GM12872 (cell line): ENCODE results near the gene MBP.

Source experiments
- TF ChIP-seq, protein P1 (sequence below): IDR thresholded peaks from 3 replicates; pipeline ENCODE4 v1.5.1; 2011; ENCODE audit warnings: low read depth, mild to moderate bottlenecking, low read length, moderate library complexity; ENCODE audit not compliant: insufficient read depth

The MBP gene

DNA sequence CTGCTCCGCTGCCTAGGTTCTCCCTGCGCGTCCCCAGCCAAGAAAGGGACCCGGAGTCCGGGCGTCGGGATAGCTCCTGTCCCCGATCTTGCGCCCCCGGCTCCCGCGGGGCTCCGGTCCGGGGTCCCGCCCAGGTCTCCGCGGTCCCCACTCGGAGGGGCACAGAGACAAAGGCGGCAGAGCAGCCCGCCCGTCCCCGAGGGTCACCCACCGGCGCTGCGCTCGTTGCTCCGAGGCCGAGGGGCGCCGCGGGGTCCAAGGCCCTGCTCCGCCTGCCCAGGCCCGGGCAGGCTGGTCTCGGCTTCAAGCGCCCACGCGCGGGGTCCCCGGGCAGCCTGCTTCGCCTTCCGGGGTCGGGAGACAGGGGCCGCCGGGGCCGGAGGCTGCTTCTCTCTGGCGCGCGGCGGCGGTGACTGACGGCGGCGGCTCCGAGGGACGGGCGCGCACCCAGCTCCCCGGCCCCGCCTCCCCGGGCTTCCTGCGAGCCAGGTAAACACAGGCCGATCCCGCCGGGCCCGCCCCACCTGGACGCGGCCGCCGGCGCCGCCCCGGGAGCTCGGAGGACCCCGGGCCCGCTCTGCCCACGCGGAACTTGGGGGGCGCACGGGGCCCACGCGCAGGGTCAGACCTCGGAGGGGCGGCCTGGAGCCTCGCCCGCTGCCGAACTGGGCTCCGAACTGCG, at the start of gene MBP:
Gene MBP, minus strand, starts transcription at position 415 of the 682 bp plus-strand sequence. CDS start 27,522 bp downstream, outside the sequence.
- TF ChIP-seq, protein P1, sequence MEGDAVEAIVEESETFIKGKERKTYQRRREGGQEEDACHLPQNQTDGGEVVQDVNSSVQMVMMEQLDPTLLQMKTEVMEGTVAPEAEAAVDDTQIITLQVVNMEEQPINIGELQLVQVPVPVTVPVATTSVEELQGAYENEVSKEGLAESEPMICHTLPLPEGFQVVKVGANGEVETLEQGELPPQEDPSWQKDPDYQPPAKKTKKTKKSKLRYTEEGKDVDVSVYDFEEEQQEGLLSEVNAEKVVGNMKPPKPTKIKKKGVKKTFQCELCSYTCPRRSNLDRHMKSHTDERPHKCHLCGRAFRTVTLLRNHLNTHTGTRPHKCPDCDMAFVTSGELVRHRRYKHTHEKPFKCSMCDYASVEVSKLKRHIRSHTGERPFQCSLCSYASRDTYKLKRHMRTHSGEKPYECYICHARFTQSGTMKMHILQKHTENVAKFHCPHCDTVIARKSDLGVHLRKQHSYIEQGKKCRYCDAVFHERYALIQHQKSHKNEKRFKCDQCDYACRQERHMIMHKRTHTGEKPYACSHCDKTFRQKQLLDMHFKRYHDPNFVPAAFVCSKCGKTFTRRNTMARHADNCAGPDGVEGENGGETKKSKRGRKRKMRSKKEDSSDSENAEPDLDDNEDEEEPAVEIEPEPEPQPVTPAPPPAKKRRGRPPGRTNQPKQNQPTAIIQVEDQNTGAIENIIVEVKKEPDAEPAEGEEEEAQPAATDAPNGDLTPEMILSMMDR, result no peak

DNA sequence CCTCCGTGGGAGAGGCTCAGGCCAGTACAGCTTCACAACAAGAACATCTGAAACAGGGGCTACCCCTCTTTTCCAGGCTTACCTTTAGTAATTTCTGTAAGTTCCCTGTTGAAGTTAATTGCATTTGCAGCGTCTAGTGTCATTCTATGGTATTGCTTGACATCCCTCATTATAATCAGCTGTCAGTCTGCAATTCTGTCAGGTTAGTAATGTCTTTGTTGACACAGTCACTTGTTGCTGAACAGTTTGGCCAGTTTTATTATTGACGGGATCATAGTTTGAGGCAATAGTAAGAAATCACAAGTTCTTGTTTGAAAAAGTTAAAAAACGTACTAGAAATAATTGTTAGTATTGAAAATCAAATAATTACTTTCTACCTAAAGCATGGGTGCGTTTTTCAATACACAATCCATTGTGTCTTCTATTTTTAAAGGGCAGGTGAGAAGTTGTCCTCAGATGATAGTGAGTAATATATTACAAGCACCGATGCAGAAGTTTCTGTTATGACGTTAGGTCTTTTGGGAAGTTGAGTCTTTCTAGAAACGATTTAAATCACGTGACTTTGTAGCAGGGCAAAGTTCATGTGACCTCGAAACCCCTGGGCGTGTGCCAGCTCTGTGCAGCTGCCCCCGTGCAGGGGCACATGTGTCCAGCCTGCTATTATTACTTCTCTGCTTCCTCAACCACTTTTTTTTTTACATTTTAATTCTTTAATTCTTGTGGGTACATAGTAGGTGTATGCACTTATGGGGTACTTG, 49.5 kb upstream of the MBP start:
- TF ChIP-seq, protein P1, result no peak

DNA sequence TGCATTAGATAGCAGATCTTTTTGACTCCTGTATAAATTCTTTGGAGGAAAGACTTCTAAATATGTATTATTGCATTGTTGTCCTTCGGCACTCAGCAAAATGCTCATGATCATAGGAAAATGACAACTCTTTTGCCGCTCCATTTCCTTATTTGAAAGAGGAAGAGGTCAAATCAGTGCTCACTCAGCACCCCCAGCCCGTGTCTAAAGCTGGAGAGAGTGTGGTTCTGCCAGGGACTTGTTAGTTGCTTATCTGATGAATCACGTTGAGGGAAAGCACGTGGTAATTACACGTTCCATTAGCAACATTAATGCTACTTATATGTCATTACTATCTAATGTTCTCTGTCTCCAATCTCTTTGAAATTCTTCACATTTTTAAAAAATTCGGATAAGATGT, 46.0 kb upstream of the MBP start:
- TF ChIP-seq, protein P1, result no peak

DNA sequence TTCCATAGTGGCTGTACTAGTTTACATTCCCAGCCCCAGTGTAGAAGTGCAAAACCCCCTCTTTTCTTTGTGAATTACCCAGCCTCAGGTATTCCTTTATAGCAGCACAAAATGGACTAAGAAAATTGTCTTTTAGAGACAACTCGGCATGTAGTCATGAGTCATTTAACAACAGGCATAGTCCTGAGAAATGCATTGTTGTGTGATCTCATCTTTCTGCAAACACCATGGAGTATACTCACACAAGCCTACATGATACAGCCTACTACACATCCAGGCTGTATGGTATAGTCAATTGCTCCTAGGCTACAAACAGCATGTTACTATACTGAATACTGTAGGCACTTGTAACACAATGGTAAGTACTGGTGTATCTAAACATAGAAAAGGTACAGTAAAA, 44.4 kb upstream of the MBP start:
- TF ChIP-seq, protein P1, result no peak

GRCh38 chr18:77173275-77174030, 40.9 kb upstream of the MBP start:
- TF ChIP-seq, protein P1, result no peak

GRCh38 chr18:77170890-77171410, 38.4 kb upstream of the MBP start:
- TF ChIP-seq, protein P1, result no peak

GRCh38 chr18:77168811-77169311, 36.3 kb upstream of the MBP start:
- TF ChIP-seq, protein P1, result no peak
